GM10266 (cell line): ENCODE results near the gene GNS.

Experiments used
- DNase-seq: peaks from one replicate; pipeline ENCODE4 v3.0.0; 2012; ENCODE audit errors: extremely low spot score
- CTCF ChIP-seq: IDR thresholded peaks from 2 replicates; pipeline ENCODE4 v1.5.1; 2012; ENCODE audit warnings: mild to moderate bottlenecking, low read depth; ENCODE audit not compliant: control insufficient read depth, insufficient read depth; ENCODE audit errors: missing control alignments

Gene GNS

GRCh38 chr12:64683816-64684543 lies 75.2 kb downstream of the GNS start:
- DNase-seq = no peak
- no peak for TF ChIP-seq CTCF

- DNase-seq = no peak
Measured at GRCh38 chr12:64682572-64683277, 76.5 kb downstream of the GNS start.

GRCh38 chr12:64681200-64682052 lies 77.8 kb downstream of the GNS start:
- TF ChIP-seq CTCF = no peak
- DNase-seq = no peak

More at GRCh38 chr12:64682572-64683277, 76.5 kb downstream of the GNS start:
- no peak for TF ChIP-seq CTCF

GRCh38 chr12:64680235-64680634 lies 79.0 kb downstream of the GNS start:
- DNase-seq = no peak
- TF ChIP-seq CTCF = no peak

GRCh38 chr12:64679487-64680001 lies 79.7 kb downstream of the GNS start:
- TF ChIP-seq CTCF = no peak
- no peak for DNase-seq

- TF ChIP-seq CTCF = no peak
- DNase-seq = no peak
Measured at GRCh38 chr12:64678835-64679234, 80.4 kb downstream of the GNS start.
